PC-9 (cell line): ENCODE data around the gene TBX6. TPM values are rescaled to one million over a fixed set of nuclear protein-coding genes. Genes with fewer than 3 reads are reported as not detected.

ENCODE experiments used
- BruUV-seq: library from RNA; stranded (reverse); fragments of 400-500 nt; replicated peaks from 2 replicates; lab custom pipeline; 2021; lab: Mats Ljungman, UMichigan
- CTCF ChIA-PET: fragments of 300-600 bp; sonication (Branson Sonifier 250); formaldehyde crosslinking; loops from one replicate; lab custom pipeline; 2022; ENCODE audit warnings: antibody characterized with exemption; lab: Charles Lee
- POLR2A ChIA-PET: fragments of 300-600 bp; sonication (Branson Sonifier 250); formaldehyde crosslinking; loops from one replicate; lab custom pipeline; 2022; ENCODE audit warnings: antibody characterized with exemption; ENCODE audit not compliant: unreplicated experiment; lab: Charles Lee
- DNase-seq, 2 experiments: peaks; one replicate each; pipeline versions ENCODE4 v3.0.0 to v3.0.0-alpha.2; 2015 to 2022; ENCODE audit warnings: mixed read lengths in 1 of 2
- H2AFZ ChIP-seq: fragments of 200-600 bp; sonication (generic); 2 replicates; pipeline ENCODE4 v1.8.1; 2017; ENCODE audit warnings: antibody characterized with exemption
- H3F3A ChIP-seq: fragments of 200-600 bp; sonication (generic); 2 replicates; pipeline ENCODE4 v1.8.1; 2017; ENCODE audit warnings: antibody characterized with exemption, mild to moderate bottlenecking, low read depth; ENCODE audit not compliant: insufficient read depth
- H3K27ac ChIP-seq: fragments of 200-600 bp; sonication (generic); 2 replicates; pipeline ENCODE4 v1.6.1; 2016; ENCODE audit warnings: mixed run types
- H3K27me3 ChIP-seq: fragments of 200-600 bp; sonication (generic); 2 replicates; pipeline ENCODE4 v1.6.1; 2016; ENCODE audit warnings: low read depth, mixed run types; ENCODE audit not compliant: insufficient read depth
- H3K36me3 ChIP-seq: fragments of 200-600 bp; sonication (generic); 2 replicates; pipeline ENCODE4 v1.6.1; 2016; ENCODE audit warnings: low read depth, mixed run types
- H3K4me1 ChIP-seq: fragments of 200-600 bp; sonication (generic); replicated peaks from 2 replicates; pipeline ENCODE4 v1.6.1; 2016; ENCODE audit warnings: mixed run types; ENCODE audit not compliant: insufficient read depth
- H3K4me2 ChIP-seq: fragments of 200-600 bp; sonication (generic); 2 replicates; pipeline ENCODE4 v1.6.1; 2017; ENCODE audit warnings: mixed run types
- H3K4me3 ChIP-seq: fragments of 200-600 bp; sonication (generic); 2 replicates; pipeline ENCODE4 v1.6.1; 2016; ENCODE audit warnings: mixed run types
- H3K79me2 ChIP-seq: fragments of 200-600 bp; sonication (generic); 2 replicates; pipeline ENCODE4 v1.6.1; 2017; ENCODE audit warnings: low read depth, mixed run types
- H3K9me2 ChIP-seq: fragments of 200-600 bp; sonication (generic); 2 replicates; pipeline ENCODE4 v1.8.1; 2017; ENCODE audit warnings: mild to moderate bottlenecking; ENCODE audit not compliant: insufficient read depth
- H3K9me3 ChIP-seq: fragments of 200-600 bp; sonication (generic); 2 replicates; pipeline ENCODE4 v1.8.1; 2016; ENCODE audit warnings: low read depth; ENCODE audit not compliant: insufficient read depth
- H4K20me1 ChIP-seq: fragments of 200-600 bp; sonication (generic); 2 replicates; pipeline ENCODE4 v1.8.1; 2017; ENCODE audit not compliant: insufficient read depth
- CTCF ChIP-seq: fragments of 200-600 bp; sonication (generic); conservative IDR thresholded peaks from 2 replicates; pipeline ENCODE4 v1.6.1; 2017; ENCODE audit warnings: mixed run types, antibody characterized with exemption, mild to moderate bottlenecking, moderate library complexity
- EZH2 ChIP-seq: fragments of 200-600 bp; sonication (generic); IDR thresholded peaks from 2 replicates; pipeline ENCODE4 v1.8.0; 2017; ENCODE audit warnings: antibody characterized with exemption, low read depth
- intact Hi-C: fragments of 100-400 bp; cut with micrococcal nuclease; formaldehyde crosslinking; loops from one replicate; pipeline ENCODE4 v1.10.0; 2022; ENCODE audit not compliant: unreplicated experiment
- total RNA-seq: library from RNA; stranded (reverse); gene quantifications from 2 replicates; pipeline ENCODE4 v1.2.3, GENCODE V29; 2021

Gene TBX6
- total RNA-seq, 1 experiment from 2014 or later: 8.3 TPM

GRCh38 chr16:30094541-30095165 lies 2.9 kb upstream of the TBX6 start:
- H3K4me2 ChIP-seq: peak overlapping the region; percentile 99; the same call in 1 of the 2 replicates

GRCh38 chr16:30092373-30093010 lies 768 bp upstream of the TBX6 start:
- ChIA-PET CTCF (interaction anchor here (0.6 to 2.2 kb wide), 8 partner anchors 17 to 380 kb away, joined by 3 to 19 read pairs (median 6); no protein-coding TSS in a partner anchor), POLR2A (interaction anchor here (0.5 to 1.0 kb wide), 4 partner anchors 19 to 278 kb away, joined by 3 to 9 read pairs (median 6); partner anchors contain the start of gene TBC1D10B)
- Histone ChIP-seq H3K4me3 (peak overlapping the region; percentile 61), H3K36me3 (no peaks in the 10 kb centered on the region; the same call in 1 of the 2 replicates), H3F3A (peaks cover 62% of the 10 kb centered on the region), H2AFZ (peak overlapping the region; percentile 77), H3K27ac (no peak overlapping the region; the same call in 1 of the 2 replicates), H3K9me2 (no peaks in the 10 kb centered on the region), H3K27me3 (no peaks in the 10 kb centered on the region), H3K9me3 (peaks cover 10% of the 10 kb centered on the region), H3K4me1 (peaks cover 55% of the 10 kb centered on the region), H3K4me2 (peak overlapping the region; percentile 98), H3K79me2 (0 out of 2 replicates have a peak, but pooled peaks cover 7% of the 10 kb centered on the region), H4K20me1 (no peaks in the 10 kb centered on the region)
- intact Hi-C loops: loop anchor here (5.0 to 10.0 kb wide), 3 partner anchors 265 to 562 kb away; partner anchors contain the start of genes CD2BP2, FBRS and PRR14
- TF ChIP-seq EZH2 (no peak), CTCF (peak; percentile 43)
- BruUV-seq: no TSS peak
- peak; percentile 53 to 68 for DNase-seq

More at GRCh38 chr16:30094541-30095165, 2.9 kb upstream of the TBX6 start:
- no peaks in the 10 kb centered on the region for H4K20me1 ChIP-seq
- no peaks in the 10 kb centered on the region; the same call in 1 of the 2 replicates for H3K36me3 ChIP-seq
- H3K9me3 ChIP-seq: peaks cover 17% of the 10 kb centered on the region
- H3K79me2 ChIP-seq: 0 out of 2 replicates have a peak, but pooled peaks cover 7% of the 10 kb centered on the region
- POLR2A ChIA-PET: interaction anchor here (0.6 kb wide), 1 partner anchor 313 kb away, joined by 3 read pairs; the partner anchor contains the start of gene ZNF771
- CTCF ChIA-PET: no interaction called here
- intact Hi-C loops: loop anchor here (5.0 to 10.0 kb wide), 3 partner anchors 263 to 560 kb away; partner anchors contain the start of genes CD2BP2, FBRS and PRR14
- BruUV-seq: no TSS peak
- H3K4me1 ChIP-seq: peaks cover 40% of the 10 kb centered on the region
- H3F3A ChIP-seq: peaks cover 42% of the 10 kb centered on the region
- H2AFZ ChIP-seq: no peak overlapping the region
- no peak overlapping the region for H3K27ac ChIP-seq
- TF ChIP-seq EZH2: no peak
- TF ChIP-seq CTCF: no peak
- no peak overlapping the region; the same call in 1 of the 2 replicates for H3K4me3 ChIP-seq
- no peaks in the 10 kb centered on the region for H3K9me2 ChIP-seq
- DNase-seq: no peak
- H3K27me3 ChIP-seq: no peaks in the 10 kb centered on the region
